TTC549 (cell line): Measurements from ENCODE around the gene SLC41A3.
"Not testable (repeated sequence)": the region's sequence is repeated elsewhere in the genome, so short reads cannot be mapped to it uniquely, and the experiment has no call there.

Experiments used
- FAIRE-seq: peaks from 2 replicates; lab custom pipeline; 2012; peaks lifted over from hg19 to GRCh38; lab: Jason Lieb, UNC

The SLC41A3 gene

GRCh38 chr3:125990253-125990970, 93.5 kb downstream of the SLC41A3 start:
- no peak for FAIRE-seq

- not testable (repeated sequence) for FAIRE-seq
Measured at GRCh38 chr3:125984951-125985350, 99.0 kb downstream of the SLC41A3 start.

DNA sequence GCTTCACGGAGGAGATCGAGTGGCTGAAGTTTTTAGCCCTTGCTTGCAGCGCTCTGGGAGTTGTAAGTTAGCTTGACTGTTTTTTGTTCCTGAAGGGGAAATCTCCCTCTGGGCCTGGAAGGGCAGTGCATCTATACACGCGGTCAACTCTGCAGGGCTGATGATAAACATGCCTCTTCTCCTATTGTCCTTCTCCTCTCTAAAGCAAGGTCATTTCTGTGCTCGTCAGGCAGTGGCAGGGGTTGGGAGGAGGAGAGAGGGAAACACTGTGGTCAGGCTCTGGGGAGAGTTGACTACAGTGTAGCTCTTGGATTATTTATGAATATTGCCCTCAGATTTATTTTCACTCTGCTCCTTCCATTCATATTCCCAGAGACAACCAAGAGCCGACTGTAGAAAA, 106.8 kb downstream of the SLC41A3 start:
- FAIRE-seq: not testable (repeated sequence)

- not testable (repeated sequence) for FAIRE-seq
Measured at GRCh38 chr3:125976003-125976390, 107.9 kb downstream of the SLC41A3 start.

- FAIRE-seq: not testable (repeated sequence)
Measured at GRCh38 chr3:125975245-125976002, 108.5 kb downstream of the SLC41A3 start.

DNA sequence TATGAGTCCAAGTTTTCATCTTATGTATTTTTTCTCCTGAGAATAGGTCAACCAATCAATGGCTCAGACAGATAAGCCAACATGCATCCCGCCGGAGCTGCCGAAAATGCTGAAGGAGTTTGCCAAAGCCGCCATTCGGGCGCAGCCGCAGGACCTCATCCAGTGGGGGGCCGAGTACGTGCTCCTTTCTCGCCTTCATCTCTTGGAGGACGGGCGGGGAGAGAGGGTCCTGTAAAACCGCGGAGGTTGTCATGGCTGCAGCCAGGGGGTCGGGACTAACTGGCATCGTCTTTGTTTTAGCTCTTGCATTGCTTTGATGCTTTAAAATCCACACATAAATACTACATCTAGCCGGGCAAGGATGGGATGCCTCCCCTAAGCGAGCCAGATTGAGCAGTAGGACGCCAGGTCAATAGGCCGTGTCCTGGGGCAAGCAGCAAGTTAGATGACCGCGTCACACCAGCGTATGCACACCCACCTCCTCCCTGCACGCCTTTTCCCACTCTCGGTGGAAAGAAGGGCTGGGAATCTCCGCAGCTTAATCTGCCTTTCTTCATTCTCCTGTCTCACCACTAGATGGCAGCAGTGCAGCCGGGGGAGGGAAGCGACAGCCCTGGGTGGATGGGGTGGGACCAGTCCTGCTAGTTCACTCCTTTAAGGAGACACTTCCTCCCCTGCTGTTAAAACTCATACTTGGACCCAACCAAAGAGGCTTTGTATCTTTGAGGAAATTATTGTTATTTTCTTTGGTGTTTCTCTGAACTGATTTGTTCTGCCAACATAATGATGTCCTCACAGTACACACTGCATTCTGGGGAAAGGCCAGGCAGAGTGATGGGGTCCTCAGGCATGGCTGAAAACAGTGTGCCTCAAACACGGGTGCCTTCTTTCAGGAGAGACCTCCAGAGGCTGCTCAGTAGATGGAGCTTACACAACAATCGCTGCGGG, 111.7 kb downstream of the SLC41A3 start:
- FAIRE-seq: peak; percentile 45

DNA sequence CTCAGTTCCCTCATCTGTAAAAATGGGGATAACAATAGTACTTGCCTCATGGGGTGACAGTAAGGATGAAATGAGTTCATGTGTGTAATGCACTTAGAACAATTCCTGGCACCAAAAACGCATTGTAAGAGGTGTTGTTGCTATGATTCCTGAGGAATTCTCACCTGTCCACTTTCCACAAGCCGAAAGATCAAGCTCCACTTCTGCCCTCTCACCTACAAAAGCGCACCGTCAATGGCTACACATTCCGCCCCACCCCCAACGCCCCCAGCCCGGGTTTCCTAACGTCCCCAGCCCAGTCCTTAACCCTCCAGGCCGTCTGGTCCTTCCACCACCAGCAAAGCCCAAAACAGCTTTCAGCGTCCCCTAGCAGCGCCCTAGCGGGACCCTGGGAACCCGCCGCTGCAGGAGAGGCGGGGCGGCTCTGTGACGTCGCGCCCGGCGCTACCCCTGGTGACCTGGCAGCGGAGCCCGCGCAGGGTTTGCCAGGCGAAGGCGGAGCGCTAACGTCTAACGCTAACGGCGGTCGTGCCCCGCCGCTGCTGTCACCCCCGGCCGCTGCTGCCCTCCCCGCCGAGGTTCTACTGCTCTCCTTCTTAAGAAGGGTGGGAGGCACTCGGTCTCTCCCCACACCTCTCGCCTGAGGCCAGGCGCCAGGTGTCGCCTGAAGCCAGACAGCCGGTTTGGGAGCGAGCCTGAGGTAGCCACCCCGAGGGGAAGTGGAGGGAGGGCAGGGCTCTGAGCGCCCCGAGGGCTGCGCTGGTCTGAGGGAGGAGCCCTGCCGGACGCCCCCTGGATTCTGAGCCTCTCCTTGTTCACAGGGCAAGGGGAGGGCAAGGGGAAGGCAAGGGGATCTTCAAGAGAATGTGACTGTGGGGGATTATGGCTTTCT, 115.0 kb downstream of the SLC41A3 start, which contains the start of gene ROPN1B:
Gene ROPN1B, plus strand, starts transcription at position 478 of the 892 bp plus-strand sequence. CDS start 2,877 bp downstream, outside the sequence.
- not testable (repeated sequence) for FAIRE-seq

DNA sequence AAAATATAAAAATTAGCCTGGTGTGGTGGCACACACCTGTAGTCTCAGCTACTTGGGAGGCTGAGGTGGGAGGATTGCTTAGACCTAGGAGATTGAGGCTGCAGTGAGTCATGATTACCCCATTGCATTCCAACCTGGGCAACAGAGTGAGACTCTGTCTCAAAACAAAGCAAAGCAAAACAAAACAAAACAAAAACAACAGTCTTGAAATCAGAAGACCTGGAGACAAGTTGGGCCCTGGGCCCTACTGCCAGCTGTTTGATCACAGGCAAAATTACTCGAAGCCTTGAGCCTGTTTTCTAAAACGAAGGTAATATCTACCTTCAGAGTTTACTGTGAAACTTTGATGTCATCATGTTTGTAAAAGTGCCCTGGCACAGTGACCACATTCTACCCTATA, 115.8 kb downstream of the SLC41A3 start:
- not testable (repeated sequence) for FAIRE-seq

- no peak for FAIRE-seq
Measured at GRCh38 chr3:125967156-125967555, 116.8 kb downstream of the SLC41A3 start.

GRCh38 chr3:125965505-125965904, 118.4 kb downstream of the SLC41A3 start:
- no peak for FAIRE-seq

- FAIRE-seq: not testable (repeated sequence)
Measured at GRCh38 chr3:125963834-125964233, 120.1 kb downstream of the SLC41A3 start.

DNA sequence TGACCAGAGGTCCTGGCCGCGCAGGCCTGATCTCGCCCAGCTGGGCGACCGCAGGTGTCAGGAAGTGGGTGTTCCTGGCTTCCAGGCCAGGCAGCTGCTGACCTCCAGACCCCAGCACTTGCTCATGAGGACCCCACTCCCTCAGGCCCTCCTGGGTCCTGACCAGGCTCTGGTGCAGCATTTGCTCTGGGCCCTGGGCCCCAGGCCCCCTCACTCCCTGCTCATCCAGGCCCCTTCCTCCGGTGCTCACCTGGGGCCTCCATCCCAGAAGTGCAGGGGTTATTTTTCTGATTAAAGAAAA, 122.7 kb downstream of the SLC41A3 start:
- FAIRE-seq: no peak

DNA sequence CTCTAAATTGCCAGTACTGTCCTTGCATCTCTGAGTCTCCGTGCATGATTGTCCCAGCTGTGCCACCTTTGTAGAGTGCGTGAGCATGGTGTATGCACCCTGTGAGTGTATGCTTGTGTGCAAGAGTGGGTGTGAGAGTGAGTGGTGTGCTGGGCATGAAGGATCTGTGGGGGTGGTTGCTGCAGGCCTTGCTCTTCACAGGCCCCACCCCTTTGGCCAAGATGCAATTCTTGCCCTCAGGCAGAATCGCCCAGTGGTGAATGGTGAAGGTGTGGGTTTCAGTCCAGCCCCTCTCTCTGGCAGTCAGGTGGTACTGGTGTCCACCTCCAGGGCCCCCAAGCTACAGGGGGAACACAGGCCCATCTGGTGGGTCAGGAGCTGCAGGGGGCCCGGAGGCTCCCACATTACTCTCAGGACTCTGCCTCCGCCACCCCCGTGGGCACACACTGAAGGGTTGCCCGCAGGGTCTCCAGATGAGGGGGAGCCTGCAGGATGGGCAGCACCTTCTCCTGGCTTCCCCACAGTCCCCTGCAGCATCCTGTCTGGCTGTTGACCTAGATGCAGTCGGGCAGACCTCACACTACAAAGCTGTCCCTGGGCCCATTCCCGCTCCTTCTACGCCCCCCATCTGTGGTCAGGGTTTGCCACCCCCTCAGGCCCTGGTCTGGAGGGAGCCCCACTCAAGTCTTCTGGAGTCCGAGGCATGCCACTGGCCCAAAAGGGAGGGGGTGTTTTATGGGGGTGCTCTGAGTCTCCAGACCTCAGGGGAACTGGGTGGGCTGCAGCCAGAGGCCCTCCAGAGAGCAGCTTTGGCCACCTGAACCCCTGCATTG, 123.3 kb downstream of the SLC41A3 start:
- FAIRE-seq: no peak

- FAIRE-seq: no peak
Measured at GRCh38 chr3:125960066-125960424, 123.9 kb downstream of the SLC41A3 start.

DNA sequence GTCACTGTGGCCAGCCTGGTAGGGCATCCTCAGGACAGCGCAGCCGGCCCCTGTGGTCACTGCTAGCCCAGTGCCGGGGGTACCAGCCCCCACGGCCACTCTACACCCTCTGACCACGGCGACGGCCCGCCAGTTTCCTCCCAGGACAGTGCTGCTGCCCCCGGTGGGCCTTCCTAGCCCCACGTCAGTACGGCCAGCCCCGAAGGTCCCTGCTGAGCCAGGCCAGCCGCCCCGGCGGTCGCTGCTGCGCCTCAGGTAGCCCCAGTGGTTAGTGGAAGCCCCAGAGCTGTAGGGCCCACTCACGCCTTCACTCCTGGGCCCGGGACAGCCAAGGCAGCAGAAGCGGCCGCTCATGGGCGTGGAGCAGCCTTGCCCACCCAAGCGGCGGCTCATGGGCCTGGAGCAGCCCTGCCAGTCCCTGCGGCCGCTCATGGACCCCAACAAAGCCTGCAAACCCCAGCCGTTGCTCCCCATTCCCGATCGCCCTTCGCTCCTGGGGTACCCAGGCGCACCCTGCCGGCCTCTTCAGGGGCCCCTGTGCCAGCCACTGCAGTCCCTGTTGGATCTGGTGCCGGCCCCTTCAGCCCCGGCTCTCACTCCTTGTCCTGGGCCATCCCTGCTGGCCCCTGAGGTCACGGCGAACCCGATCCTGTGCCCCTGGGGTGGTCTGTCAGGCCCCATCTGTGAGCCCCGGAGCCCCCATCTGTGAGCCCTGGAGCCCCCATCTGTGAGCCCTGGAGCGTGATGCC, 124.4 kb downstream of the SLC41A3 start:
- FAIRE-seq: no peak

DNA sequence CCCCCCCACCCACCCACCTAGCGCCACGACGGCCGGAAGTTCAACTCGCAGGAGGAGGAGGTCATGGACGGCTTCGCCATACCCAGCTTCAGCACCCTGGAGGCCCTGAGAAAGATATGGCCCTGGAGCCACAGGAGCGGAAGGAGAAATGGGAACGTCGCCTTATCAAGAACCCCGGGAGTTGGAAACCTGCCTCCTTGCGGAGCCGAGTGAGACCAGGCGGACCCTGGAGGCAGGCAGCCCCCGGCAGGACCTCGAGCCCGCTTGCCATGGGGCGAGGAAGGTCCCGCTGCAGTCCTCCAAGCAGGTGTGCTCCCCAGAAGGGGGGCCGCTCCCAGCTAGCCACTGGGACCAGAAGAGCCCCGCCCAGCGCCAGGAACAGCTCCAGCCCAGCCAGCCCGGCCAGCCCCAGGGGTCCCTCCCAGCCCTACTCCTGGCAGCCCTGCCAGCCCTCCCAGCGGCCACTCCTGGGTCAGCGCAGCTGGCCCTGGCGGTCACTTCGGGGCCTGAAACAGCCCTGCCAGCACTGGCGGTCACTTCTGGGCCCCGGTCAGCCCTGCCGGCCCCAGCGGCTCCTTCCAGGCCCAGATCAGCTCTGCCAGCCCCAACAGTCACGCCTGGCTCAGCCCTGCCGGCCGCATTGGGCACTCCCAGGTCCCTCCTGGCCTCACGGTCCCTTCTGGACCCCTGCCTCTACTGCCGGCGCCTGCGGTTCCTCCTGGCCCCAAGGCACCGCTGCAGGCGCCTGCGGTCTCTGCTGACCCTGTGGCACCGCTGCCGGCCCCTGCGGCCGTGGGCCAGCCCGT, 125.2 kb downstream of the SLC41A3 start:
- FAIRE-seq: no peak

DNA sequence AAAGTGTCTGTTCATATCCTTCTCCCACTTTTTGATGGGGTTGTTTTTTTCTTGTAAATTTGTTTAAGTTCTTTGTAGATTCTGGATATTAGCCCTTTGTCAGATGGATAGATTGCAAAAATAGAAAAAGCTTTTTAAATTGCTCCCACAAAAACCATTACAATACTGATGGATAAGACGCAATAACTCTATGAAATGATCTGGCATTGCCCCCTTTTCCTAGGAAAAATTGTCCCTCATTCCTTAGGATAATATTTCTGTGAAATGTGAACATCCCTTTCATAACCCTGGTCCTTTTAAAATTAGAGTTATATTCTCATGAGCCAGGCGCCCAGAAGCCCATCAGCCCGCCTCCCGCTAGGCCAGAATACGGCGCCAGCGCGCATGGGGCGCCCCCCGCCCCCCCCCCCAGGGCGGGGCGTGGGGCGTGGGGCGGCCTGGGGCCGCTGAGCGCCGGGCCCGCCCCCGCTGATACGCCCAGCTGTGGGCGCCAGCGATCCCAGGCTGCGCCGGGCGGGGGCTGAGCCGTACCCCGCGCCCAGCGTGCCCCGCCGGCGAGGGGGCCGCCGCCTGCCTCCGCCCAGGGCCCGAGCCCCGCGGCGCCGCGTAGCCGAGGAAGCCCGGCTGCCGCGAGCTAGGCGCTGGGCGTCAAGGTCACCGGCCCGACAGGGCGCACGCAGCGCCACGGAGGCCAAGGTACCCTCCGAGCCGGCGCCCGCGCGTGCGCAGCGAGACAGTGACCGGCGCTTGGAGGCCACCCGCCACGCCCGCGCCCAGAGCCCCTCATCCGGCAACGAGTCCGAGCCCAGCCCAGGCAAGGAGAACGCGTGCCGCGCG, 126.0 kb downstream of the SLC41A3 start:
- FAIRE-seq: no peak

DNA sequence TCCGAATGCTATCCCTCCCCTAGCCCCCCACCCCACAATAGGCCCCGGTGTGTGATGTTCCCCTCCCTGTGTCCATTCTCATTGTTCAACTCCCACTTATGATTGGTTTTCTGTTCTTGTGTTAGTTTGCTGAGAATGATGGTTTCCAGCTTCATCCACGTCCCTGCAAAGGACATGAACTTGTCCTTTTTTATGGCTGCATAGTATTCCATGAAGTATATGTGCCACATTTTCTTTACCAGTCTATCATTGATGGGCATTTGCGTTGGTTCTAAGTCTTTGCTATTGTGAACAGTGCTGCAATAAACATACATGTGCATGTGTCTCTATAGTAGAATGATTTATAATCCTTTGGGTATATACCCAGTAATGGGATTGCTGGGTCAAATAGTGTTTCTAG, 126.9 kb downstream of the SLC41A3 start:
- FAIRE-seq: not testable (repeated sequence)
